GM10847 (cell line): ENCODE results near the gene NUDT10.

Source experiments
- POLR2A ChIP-seq: IDR thresholded peaks from 2 replicates; pipeline ENCODE4 v1.6.1; 2011; ENCODE audit not compliant: insufficient read length; ENCODE audit errors: extremely low read depth

Gene NUDT10

DNA sequence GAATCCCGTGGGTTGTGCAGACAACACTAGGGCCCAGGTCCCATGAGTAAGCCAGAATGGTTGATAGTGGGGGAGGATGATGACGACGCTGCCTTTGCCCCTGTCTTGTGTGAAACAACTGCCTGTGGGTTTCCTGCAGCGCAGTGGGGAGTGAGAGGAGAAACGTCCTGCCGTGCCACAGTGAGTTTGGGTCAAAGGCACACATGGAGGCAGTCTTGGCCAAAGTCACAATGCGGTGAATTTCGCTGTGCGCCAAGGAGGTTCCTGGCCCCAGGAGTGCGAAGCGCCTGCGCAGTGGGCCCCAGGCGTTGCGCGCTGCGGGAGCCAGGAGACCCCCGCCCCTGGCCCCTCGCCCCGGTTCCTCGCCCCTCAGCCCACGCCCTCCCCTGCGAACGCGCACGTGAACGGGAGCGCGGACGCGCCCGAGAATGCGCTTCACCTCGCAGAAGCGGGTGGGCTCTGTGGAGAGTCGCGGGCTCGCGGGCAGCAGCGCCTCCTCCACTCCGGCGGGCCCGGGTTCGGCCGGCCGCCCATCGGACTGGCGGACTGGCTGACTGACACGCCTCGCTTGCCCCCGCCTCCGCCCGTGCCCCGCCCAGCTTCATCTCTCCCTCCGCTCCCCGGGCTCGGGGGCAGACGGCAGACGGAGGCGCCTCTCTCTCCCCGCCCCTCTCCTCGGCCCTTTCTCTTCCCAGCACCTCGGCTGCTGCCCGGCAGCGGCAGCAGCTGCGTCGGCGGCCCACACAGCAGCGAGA lies at the start of gene NUDT10:
TSS of gene NUDT10 (plus strand) at position 635 of the 755 bp plus-strand sequence. CDS start 144 bp downstream, outside the sequence.
- no peak for TF ChIP-seq POLR2A

- TF ChIP-seq POLR2A = no peak
Observed at GRCh38 chrX:51292421-51292820, 40.2 kb upstream of the NUDT10 start.

DNA sequence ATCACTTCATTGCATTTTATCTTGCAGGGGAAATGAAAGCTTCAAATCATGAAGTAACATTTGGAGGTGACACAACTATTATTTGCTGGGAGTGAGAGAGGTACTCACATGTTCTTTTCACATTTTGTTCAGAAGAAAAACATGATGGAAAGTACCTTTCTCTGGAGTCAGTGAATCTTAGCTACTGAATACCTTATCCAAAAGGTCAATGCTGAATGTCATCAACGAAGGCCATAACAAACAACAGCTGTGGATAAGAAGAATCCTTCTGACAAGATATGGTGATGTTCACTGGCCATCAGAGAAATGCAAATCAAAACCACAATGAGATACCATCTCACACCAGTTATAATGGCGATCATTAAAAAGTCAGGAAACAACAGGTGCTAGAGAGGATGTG lies 36.5 kb upstream of the NUDT10 start:
- TF ChIP-seq POLR2A = no peak

- no peak for TF ChIP-seq POLR2A
Observed at GRCh38 chrX:51316271-51316670, 16.4 kb upstream of the NUDT10 start.

DNA sequence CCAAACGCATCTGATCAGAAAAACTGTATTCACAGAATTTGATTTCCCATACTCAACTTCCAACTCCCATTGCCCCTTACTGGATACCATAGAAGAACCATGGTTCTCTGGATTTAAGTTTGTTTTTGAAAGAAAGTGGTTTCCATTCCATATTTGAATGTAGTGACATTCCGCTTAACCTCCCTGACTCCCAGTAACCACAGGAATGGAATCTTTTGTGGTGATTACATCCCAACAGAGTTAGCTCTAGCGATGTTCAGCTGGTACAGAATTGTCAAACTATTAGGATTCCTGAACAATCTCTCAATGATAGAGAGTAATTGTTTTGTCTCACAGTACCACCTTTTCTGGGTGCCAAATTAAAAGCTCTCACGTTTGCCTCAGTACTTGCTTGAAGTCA lies 1.7 kb downstream of the NUDT10 start:
- TF ChIP-seq POLR2A = no peak

- no peak for TF ChIP-seq POLR2A
Observed at GRCh38 chrX:51336584-51336983, 4.0 kb downstream of the NUDT10 start.

- no peak for TF ChIP-seq POLR2A
Observed at GRCh38 chrX:51361251-51361650, 28.6 kb downstream of the NUDT10 start.

DNA sequence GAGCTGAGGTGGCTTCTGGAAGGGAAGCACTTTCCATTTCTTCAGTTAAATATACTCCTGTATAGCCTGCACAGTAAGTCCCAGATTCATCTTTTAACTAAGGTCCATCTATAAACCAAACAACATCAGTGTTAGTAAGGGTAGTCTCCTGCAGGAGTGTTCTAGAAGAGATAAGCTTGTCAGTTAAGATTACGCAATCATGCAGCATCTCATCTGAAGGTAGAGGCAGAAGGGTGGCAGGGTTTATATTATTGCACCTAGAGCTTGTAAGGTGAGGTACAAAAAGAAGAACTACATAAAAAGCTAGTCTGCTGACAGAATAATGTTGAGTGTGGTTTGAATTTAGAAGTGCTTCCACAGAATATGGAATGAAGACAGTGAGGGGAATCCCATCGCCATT lies 44.0 kb downstream of the NUDT10 start:
- no peak for TF ChIP-seq POLR2A
